NB4 (cell line): ENCODE results near the gene ADCY3.
A peak's percentile ranks its signal among the peaks of the same experiment; 100 is the strongest.

Experiments
- DNase-seq: peaks from one replicate; pipeline ENCODE4 v3.0.0; 2010; ENCODE audit warnings: low read depth
- H3K4me3 ChIP-seq: one replicate; pipeline ENCODE4 v1.5.1; 2011; ENCODE audit warnings: mild to moderate bottlenecking, low read depth, low read length, moderate library complexity
- MYC ChIP-seq: IDR thresholded peaks from 2 replicates; pipeline ENCODE4 v1.6.1; 2011; ENCODE audit warnings: low read depth, low read length
- POLR2A ChIP-seq: IDR thresholded peaks from 2 replicates; pipeline ENCODE4 v1.6.1; 2011; ENCODE audit warnings: mild to moderate bottlenecking; ENCODE audit not compliant: insufficient read length; ENCODE audit errors: extremely low read depth
- TF ChIP-seq, protein P1 (sequence below): IDR thresholded peaks from 2 replicates; pipeline ENCODE4 v1.6.1; 2011; ENCODE audit warnings: low read depth, low read length
- TF ChIP-seq, protein P2 (sequence below): IDR thresholded peaks from one replicate; pipeline ENCODE4 v1.5.1; 2012; ENCODE audit warnings: low read depth, low read length

Gene ADCY3

DNA sequence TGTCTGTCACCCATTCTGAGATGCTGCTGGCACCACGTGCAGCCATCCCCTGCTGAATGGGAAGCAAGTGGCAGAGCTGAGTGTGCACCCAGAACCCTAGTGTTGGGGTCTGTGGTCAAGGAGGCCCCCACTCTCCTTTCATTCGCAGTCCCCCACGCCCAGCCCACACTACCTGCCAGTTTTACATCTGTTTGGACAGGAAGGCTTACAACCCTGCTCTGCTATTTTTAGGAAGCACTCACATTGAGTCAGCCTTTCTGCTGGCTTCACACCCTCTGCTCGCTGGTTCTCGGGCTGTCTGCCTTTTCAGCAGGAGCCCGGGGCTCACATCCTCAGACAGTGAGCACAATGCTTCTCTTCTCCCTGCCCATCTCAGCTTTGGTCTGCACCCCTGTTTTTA lies 10.7 kb upstream of the ADCY3 start:
- TF ChIP-seq, protein P1, sequence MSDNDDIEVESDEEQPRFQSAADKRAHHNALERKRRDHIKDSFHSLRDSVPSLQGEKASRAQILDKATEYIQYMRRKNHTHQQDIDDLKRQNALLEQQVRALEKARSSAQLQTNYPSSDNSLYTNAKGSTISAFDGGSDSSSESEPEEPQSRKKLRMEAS, result no peak
- no peak for TF ChIP-seq MYC
- peak; percentile 23 for DNase-seq
- no peak overlapping the region for H3K4me3 ChIP-seq

DNA sequence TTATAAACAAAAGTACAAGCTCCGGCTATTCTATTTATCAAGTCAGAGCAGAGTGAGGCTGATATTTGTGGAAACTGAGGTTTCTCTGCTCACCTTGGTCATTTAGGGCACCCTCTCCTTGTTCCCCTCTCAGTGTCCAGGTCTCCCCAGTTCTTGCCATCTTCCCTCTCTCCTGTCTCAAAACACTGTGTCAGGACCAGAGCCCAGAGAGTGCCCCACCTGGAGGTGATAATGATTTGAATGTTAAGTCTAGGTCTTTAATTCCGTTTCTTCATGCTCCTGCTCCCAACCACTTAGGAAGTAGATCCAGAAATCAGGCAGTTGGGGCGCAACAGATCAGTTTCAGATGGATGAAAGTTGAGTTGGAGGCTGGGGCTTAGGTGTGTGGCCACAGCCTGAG lies 9.2 kb upstream of the ADCY3 start:
- TF ChIP-seq, protein P2, sequence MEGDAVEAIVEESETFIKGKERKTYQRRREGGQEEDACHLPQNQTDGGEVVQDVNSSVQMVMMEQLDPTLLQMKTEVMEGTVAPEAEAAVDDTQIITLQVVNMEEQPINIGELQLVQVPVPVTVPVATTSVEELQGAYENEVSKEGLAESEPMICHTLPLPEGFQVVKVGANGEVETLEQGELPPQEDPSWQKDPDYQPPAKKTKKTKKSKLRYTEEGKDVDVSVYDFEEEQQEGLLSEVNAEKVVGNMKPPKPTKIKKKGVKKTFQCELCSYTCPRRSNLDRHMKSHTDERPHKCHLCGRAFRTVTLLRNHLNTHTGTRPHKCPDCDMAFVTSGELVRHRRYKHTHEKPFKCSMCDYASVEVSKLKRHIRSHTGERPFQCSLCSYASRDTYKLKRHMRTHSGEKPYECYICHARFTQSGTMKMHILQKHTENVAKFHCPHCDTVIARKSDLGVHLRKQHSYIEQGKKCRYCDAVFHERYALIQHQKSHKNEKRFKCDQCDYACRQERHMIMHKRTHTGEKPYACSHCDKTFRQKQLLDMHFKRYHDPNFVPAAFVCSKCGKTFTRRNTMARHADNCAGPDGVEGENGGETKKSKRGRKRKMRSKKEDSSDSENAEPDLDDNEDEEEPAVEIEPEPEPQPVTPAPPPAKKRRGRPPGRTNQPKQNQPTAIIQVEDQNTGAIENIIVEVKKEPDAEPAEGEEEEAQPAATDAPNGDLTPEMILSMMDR, result no peak
- no peak for DNase-seq

DNA sequence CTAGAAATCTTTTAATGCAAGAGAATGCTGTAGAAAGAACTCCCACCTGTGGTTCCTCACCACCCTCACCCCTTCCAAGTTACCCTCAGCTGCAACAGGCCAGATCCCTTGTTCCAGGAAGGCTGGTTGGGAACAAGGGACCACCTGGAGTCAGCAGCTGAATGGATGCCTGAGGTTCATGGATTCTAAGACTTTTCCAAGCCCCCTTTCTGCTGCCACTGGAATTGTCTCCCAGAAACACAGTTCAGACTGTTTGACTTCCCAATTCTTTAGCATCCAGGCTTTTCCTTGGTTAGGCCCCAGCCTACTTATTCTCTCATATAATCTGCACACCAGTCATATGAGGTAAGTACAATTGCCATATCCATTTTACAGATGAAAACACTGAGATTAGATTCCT lies 8.0 kb upstream of the ADCY3 start:
- DNase-seq, result no peak
- no peak overlapping the region for H3K4me3 ChIP-seq
- TF ChIP-seq POLR2A (no peak), MYC (no peak)
- TF ChIP-seq, protein P1, result no peak
- TF ChIP-seq, protein P2, result no peak

More for the DNA sequence above, 9.2 kb upstream of the ADCY3 start:
- no peak overlapping the region for H3K4me3 ChIP-seq

DNA sequence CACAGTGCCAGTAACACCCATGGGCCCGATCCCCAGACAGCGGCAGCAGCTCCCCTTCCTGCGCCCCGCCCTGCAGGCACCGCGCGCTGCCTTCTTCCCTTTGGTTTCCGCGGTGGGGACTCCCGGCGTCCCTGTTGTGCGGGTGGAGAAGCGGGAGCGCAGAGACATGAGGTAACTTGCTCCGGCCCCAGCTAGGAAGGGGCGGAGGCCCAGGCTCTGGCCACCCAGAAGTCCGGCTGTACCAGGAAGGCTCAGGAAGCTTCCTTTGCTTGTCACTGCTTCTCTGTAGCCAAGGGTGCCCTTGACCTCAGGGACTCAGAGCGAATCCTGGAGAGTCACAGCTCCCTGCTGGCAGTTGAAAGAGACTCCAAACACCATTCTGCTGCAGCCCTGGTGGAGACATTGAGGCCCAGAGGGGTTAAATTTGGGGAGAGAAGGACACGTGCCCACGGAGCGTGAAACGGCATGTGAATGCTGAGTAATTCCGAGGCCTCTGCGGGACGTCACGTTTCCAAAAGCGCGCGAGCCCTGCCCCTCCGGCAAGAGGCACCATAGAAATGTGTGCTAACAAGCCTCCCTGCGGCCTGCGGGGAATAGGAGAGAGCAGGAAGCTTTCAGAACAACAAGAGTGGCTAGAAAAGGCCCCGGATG lies 6.7 kb upstream of the ADCY3 start:
- peak; percentile 16 for DNase-seq
- TF ChIP-seq, protein P1, result no peak
- TF ChIP-seq POLR2A, result no peak
- TF ChIP-seq, protein P2, result no peak
- no peak for TF ChIP-seq MYC

DNA sequence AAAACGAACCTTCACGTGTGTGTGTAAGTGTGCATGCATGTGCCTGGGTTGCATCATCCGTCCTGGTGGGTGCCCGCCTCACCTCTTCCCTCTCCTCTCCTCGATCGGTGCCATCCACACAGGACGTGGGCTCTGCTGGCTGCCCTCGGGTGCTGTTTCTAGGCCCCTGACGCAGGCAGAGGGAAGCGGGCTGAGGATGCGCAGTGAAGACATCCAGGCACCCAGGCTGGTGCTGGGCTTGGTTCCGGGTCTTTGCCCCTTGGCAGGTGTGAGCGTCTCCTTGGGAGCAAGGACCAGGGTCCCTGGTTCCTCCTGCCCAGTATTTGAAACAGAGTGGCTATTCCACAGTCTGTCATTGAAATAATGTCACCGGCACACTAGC lies 6.2 kb upstream of the ADCY3 start:
- no peak overlapping the region for H3K4me3 ChIP-seq
- TF ChIP-seq MYC (no peak), POLR2A (no peak)
- TF ChIP-seq, protein P2, result no peak
- TF ChIP-seq, protein P1, result no peak
- DNase-seq, result no peak

More for the DNA sequence above, 6.7 kb upstream of the ADCY3 start:
- no peak overlapping the region for H3K4me3 ChIP-seq

DNA sequence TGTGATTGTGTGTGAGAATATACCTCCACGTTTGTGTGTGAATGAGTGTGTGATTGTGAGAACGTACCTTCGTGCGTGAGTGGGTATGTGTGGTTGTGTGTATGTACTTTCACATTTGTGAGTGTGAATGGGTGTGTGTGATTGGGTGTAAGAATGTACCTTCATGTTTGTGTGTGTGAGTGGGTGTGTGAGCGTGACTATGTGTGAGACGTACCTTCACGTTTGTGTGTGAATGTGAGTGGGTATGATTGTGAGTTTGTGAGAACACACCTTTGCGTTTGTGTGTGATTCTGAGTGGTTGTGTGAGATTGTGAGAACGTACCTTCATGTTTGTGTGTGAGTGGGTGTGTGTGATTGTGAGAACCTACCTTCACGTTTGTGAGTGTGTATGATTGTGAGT lies 5.8 kb upstream of the ADCY3 start:
- no peak for TF ChIP-seq MYC
- TF ChIP-seq, protein P1, result no peak
- no peak for TF ChIP-seq POLR2A
- TF ChIP-seq, protein P2, result no peak
- no peak for DNase-seq
- H3K4me3 ChIP-seq, result no peak overlapping the region
